CD4-positive, alpha-beta T cell treated with Interleukin-15 for 4 hours (primary cell): ENCODE data around the gene DUSP6.

Source experiments
- DNase-seq: peaks from one replicate; pipeline ENCODE4 v3.0.0-alpha.2; 2020; ENCODE audit warnings: low spot score

DUSP6 gene

DNA sequence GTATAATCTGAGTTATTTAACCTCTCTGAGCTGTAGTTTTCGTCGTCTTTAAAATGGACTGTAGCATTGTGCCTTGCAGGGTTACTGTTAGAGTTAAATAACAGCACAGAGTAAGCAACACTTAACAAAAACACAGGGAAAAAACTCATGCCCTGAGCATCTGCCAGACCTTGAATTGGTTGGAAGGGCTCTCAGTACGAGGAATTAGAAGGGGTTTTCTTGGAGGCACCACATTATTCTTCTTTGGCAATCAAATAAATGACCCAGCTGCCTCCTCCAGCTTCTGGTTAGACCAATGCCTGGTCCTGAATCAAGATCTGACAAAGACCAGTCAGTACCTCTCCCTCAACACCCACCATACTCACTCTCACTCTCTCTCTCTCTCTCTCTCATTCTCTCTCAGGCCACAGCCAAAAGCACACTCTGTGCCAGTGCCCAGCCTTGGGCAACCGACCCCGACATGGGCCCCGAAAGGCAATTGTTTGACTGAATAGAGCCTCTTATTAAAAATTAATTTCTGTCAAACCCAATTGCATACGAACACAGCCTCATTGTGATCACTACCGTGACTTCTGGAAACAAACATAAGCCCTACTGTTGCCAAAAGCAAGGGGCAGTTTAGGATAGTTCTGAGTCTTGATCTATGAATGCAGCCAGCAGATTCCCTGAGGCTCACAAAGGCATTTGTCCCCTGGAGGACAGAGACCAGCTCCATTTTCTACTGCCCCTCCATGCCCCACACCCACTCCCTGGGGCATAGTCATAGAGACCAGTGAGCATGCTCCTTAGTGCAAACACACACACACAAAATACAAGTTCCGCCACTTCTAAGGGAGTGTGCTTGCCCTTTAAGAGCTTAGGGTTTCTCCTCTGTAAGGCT, 23.9 kb downstream of the DUSP6 start:
- no peak for DNase-seq

DNA sequence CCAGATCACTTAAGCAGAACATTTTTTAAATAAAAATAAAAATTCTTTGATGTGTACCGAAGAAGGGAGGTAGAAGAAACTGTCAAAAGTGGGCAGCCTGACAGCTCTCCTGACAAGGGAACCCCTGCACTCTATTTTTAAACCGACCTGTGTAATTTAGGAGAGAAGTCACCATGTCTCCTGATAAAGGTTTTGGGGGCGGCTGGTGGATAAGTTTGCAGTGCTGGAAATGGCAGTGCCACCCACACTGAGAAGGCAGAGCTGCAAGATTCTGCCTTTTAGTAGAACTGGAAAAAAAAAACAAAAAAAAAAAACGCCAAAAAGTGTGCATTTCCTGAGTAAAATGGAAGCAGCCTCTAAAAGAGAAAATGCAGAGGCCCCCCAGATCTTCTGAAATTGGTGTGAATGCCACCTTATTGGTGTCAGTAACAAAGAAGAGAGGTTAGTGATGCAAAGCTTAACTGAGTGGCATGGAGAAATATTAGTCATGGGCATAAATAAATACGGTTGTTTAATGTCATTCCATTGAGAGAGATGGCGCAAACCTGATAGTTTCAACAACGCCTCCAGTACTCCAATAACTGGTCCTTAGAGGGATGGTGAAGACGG, 24.7 kb downstream of the DUSP6 start:
- DNase-seq: no peak

DNA sequence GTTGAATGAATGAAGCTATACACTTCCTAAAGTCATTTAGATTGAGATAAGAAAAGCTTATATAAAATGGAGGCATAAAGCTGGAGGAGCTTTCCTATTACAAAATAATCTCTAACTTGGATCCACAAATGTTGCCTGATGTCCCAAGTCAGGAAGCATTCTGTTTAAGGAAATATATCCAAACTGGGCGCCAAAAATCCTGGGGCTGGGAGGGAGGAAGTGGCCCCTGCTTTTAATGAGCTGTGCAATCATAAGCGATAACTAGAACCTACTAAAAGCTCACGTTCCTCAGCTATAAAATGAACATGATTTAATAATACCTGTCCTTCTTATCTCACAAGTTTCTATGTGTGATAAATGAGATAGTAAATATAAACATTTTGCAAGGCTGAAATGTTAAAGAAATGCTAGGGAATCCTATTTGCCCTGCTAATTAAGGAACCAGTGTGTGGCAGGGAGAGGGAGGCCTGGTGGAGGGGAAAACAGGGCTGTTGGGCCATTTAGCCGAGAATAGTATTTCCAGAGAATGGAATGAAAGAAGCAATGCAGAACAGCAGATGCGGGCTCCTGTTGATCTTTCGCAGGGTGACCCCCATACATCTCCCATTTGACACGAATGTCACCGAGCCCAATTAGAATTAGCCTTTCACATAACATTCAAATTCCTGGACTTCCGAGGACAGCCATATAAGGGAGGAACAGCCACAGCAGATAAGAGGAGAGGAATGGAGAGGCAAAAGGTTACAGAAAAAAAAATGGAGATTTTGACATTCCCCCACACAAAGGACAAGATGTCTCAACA, 25.9 kb downstream of the DUSP6 start:
- DNase-seq: no peak

DNA sequence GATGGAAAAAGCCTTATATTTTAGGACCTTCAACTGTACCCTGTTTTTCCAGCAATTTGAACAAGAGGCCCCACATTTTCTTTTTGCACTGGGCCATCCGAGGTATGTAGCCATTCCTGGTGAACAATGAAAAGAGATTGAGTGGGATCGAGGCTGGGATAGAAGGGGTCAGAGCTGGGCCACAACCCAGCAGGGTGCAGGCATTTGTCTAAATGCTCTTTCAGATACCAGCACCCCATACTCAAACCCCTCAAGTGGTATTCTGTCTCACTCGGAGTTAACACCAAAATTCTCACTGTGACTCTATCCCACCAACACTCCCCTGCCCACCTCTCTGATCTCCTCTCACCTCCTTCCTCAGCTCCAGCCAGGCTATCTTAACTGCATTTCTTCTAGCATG, 26.8 kb downstream of the DUSP6 start:
- DNase-seq: no peak

DNA sequence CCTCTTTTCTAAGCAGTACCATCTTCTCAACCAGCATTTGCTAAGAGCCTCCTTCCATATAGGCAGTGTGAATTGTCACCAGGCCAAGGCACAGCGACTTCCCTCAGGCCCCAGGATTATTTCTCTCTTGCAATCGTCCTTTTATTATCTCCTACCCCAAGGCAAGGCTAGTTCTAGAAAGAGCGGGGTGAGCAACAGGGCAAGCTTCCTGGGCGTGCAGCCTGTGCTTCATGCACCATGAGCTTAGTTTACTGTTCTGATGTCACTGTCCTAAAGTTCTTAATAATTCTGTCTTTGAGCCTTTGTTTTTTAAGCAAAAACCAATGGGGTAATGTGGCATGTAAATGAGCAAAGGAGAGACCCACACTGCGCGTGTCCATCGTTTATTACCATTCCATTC, 27.9 kb downstream of the DUSP6 start:
- no peak for DNase-seq

DNA sequence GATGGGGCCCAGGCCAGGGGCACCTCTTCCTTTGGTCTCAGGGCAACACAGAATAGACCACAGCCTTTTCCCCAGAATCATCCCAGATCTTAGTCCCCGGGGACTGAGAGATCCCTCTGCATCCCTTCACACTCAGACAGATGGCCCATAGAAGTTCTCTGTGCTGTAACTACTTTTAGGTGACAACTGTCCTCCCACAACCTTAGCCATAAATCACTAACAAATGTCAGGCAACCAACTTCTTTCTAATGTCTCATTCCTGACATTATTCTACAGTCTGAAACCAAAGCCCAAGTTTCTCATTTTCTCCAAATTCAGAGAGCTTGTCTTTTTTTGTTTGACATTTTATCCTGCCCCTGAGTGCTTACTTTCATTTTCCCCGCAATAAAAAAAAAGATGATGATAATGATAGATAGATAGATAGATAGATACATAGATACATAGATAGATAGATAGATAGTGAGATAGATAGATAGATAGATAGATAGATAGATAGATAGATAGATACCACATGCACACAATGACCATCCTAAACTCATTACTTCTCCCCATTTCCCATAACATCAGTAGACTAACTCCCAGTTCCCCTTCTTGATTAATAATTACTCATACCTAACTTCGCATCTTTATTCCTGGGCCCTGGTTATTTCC, 28.6 kb downstream of the DUSP6 start:
- DNase-seq: no peak

DNA sequence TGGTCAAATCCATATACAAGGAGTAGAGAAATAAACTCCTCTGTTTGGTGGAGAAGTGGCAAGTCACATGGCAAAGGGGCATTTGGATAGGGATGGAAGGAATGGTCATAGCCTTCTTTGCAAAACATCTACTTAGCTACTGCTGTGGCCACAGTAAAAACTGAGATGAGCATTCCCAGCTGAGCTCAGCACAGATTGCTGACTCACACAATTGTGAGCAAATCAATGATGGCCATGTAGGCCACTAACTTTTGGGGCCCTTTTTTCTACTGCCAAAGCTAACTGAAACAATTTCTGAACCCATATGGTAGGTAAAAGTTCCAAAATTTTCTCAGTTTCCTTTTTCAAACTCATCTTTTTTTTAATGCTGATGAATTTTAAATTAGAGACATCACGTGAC, 31.6 kb downstream of the DUSP6 start:
- DNase-seq: no peak

DNA sequence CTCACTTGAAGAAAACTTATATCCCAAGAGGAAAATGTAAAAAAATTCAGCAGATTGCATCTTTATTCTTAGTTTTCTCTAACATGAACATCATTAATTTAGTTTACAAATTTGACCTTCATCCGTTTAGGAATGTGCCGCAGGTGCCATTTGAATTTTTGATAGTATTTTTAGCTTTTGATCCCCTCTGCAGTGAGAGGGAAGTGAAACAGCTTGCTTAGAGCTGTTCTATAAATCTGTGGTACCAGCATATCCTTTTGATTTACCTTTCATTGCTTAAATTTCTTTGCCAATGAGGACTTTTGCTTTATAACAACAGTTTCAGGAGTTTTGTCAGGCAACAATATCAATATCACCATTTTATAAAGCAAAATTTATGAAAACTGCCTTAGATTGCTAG, 32.7 kb downstream of the DUSP6 start:
- no peak for DNase-seq

DNA sequence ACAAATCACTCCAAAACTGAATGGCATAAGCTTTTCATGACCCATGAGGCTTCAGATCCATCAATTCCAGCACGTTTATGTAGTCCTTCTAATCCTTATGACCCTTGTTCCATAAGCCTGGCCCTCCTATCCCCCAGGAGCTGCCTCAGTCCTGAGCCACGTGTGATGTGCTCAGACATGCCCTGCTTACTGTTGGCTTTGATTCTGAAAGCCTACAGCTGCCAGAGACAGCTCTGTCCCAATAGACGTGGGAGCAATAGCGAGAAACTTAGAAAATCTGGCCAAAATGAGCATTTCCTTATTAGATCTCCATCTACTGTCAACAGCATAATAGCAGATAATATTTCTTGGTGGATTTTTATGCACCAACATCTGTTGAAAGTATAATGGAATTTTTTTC, 33.2 kb downstream of the DUSP6 start:
- no peak for DNase-seq

DNA sequence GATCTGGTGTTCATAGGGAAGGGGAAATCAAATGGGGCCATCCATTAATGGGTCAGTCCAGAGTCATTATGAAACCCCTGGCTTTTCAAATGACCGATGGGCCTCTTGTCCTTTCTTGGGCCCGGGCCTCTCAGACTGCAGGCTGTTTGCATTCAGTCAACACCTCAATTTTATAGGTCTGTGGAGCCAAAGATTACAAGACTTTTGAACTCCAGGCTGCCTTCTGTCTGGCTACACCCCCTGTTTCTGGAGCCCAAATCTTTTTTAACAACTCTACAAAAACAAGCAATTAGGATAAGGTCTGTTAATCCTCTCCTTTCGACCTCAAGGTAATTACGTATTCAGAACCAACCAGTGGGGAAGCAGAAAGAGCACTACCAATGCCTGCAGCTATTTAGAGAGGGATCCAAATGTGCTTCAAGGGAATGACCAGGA, 35.6 kb downstream of the DUSP6 start:
- no peak for DNase-seq

DNA sequence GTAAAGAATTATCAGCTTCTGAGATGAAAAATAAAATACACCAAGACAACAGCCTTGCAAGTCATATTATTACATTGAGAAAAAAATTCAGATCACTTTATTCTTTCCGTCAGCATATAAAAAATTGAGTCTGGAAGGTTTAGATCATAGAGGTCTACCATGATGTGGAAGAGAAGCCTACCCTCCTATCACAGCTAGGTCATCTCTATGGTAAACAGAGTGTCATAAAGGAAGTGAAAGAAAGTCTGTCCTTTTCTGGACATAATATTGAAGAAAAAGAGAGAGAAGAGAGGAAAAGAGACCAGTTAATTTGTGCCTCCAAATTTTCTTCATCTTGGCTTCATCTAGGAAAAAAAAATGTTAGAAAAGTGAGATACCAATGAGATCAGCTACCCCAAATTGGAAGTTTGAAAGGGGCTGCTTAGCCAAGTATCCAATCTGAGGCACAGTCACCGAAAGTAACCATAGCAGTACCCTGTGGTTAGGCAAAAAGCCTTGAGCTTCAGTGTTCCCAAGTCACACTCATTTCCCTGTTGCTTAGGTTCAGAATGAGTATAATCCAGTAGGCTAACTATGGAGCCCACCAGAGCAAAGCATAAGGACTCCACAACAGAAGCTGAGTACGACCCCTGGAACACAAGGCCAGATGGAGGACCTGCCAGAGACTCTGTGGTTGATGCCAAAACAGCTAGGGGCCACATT, 38.1 kb downstream of the DUSP6 start:
- DNase-seq: no peak

DNA sequence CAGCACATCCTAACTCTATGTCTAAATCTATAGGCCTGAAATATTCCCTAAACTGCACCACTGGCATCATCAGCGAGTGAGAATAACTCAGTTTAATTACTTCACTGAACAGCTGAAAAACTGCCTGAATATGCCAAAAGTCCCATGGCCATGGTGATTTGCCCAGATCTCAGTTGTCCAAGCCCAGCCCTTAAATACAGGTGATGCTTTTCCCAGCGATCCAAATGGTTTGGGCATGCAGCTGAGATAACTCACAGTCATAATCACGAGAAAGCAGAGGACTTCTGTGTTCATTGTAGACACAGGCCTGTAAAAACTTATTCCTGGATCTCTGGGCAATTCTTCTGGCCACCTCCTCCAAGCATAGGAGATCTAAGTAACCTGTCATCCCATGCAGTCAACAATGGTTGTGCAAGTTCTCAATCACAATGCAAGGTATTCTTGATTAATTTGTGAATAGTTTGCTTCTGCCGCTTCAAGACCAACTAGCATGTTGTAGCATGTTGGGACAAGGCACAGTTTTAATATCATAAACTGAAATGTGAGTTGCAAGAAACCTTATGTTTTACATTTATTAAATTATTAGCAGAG, 40.5 kb downstream of the DUSP6 start:
- DNase-seq: no peak

DNA sequence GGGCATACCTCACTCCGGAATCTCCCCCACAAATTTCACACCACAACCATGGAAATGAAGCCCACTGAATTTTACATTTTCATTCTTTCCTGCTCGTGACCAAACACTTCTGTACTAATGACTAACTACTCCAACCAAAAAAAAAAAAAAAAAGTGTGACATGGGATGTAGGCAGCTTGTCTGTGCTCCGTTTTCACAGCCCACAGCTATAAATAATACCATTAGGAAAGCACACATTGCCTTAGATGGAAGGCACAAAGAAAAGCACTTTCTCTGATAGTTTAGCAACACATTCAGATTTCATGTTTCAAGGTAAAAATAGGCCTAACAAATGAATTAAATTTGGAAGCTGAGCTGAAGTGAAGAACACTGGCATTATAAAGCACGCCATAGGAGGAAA, 42.5 kb downstream of the DUSP6 start:
- DNase-seq: no peak

DNA sequence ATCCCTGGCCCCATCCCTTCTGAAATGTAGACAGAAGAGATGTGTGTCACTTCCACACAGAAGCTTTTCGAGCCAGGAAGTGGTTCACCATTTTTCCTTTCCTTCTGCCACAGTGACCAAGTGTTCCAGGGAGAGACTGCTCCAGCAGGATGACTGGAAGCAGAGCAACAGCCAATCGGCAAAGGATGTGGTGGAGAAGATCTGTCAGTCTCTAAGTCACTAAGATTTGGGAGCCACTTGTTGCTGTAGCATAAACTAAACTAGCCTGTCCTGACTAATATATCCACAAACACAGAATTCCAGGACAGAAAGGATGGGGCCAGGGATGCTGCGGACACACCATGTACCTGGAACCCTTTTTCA, 42.9 kb downstream of the DUSP6 start:
- no peak for DNase-seq

DNA sequence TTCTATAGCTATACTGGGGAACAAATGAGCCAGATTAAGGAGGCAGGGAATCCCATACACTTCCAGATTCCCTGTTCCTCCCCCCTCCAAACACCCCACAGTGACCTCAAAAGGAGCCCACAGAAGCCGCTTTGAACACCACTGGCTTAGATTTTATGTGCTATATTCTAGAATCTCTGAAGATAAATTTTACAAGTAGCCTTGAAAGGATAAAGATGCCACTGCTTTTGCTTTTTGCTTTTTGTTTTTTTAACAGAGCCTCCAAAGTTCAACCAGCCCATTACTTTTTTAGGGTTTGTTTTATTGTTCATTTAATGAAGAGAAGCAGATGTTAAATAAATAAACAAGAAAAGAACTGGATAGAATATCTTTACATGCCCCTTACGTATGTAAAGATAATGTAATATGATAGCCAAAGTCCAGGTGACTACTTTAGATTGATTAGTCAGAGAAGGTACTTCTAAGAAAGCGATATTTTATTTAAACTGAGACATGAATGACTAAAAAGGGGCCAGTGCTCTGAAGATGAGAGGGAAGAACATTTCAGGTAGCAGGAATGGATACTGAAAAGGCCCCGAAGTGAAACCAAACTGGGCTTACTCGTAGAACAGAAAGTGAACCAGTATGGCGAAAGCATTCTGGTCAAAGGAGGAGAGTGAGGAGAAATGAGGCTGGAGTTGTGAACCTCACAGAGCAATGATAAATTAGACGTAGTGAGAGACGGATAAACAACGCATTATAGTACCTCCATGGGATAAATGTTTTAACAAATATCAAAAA, 44.6 kb downstream of the DUSP6 start:
- no peak for DNase-seq

DNA sequence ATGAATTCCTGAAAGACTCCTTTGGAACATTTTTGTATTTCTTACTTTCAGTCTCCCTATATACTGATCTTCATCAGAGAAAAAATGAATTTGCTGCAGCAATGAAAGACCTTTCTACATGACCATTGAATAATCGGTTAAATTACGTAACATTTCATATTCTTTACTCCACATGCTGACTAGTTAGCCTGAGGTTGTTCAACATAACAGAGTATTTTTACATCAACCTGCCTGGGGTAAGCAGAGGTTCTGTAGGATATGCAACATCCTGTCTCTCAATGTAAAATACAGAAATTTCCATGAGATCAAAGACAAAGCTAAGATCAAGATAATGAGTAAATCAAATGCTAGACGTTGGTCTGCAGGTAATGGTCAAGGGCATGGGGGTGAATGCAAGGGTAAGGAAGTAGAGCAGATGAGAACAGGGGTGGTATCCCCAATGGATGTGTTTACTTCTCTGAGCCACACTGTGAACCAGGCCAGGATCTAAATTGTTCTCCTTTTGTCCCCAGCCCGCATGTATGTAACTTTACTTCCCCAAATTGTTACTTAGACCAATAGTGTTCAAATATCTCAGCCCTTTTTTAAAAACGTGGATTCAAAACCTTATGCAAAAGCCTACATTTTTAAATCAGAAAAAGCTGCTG, 45.4 kb downstream of the DUSP6 start:
- DNase-seq: no peak

DNA sequence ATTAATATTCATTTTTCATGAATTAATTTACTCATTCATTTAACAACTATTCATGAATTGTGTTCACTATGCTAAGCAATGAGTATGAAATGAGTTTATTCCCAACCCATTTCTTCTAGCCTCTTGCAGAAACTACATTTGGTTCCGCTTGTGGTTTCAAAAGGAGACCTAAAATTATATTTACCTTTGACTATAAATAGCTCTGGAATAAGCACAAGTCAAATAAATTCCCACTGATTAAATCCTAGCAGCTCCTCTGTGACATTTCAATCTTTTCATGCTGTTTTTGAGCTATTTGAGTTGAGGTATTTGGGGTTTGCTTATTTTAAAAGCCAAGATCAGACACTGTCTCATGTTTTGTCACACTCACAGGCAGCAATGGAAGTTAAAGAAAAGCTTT, 46.9 kb downstream of the DUSP6 start:
- DNase-seq: no peak

DNA sequence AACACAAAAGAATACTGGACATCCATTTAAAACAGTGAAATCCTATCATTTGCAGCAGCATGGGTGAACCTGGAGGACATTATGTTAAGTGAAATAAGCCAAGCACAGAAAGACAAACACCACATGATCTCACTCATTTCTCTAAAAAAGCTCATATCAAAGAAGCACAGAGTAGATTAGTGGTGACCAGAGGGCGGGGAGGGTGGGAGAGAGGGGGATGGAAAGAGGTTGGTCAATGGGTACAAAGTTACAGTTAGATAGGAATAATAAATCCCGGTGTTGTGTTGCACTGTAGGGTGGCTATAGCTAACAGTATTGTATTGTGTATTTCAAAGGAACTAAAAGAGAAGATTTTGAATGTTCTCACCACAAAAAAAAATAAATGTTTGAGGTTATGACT, 52.4 kb downstream of the DUSP6 start:
- no peak for DNase-seq

DNA sequence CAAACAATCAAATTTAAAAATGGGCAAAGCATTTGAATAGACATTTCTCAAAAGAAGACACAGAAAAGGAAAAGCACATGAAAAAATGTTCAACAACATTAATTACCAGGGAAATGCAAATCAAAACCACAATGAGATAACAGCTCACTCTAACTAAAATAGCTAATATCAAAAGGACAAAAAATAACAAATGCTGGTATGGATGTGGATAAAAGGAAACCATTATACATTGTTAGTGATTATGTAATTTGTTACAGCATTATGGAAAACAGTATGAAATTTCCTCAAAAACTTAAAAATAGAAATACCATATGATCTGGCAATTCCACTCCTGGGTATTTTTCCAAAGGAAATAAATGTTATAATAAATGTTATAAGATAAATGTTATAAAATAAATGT, 52.9 kb downstream of the DUSP6 start:
- DNase-seq: no peak
